HEK293 (cell line): Measurements from ENCODE around the gene ABCA5.

Experiments used
- CTCF ChIA-PET: fragments of 350-600 bp; formaldehyde crosslinking; extraction: SDS; loops from one replicate; lab custom pipeline; 2021; ENCODE audit warnings: antibody characterized with exemption; lab: Yijun Ruan, JAX
- POLR2A ChIA-PET: fragments of 300-600 bp; formaldehyde crosslinking; extraction: SDS; loops from one replicate; lab custom pipeline; 2020; ENCODE audit warnings: antibody characterized with exemption, inconsistent platforms; lab: Yijun Ruan, JAX
- H3K27ac ChIP-seq: fragments of 200-500 bp; sonication (Bioruptor generic); 2 replicates; pipeline ENCODE4 v1.5.1; 2014; ENCODE audit warnings: low read depth, low read length, control low read depth, inconsistent platforms; ENCODE audit errors: extremely low read depth
- H3K36me3 ChIP-seq, 2 experiments: fragments of 200-500 bp in 1 of 2; sonication (Bioruptor generic) in 1 of 2; 1 replicate in 1 of 2; 2 replicates in 1 of 2; pipeline ENCODE4 v1.5.1; 2014 to 2017; ENCODE audit warnings: inconsistent platforms in 2 of 2, low read length in 2 of 2; ENCODE audit not compliant: control insufficient read depth in 2 of 2, insufficient read depth in 1 of 2
- H3K4me1 ChIP-seq: fragments of 200-500 bp; sonication (Bioruptor generic); 2 replicates; pipeline ENCODE4 v1.5.1; 2014; ENCODE audit warnings: mild to moderate bottlenecking, low read length, inconsistent platforms; ENCODE audit not compliant: control insufficient read depth, insufficient read depth
- H3K4me3 ChIP-seq: 2 replicates; pipeline ENCODE4 v1.5.1; 2011; ENCODE audit warnings: low read depth, mild to moderate bottlenecking, control low read depth, low read length, moderate library complexity
- H3K9me3 ChIP-seq: fragments of 200-500 bp; sonication (Bioruptor generic); 2 replicates; pipeline ENCODE4 v1.5.1; 2014; ENCODE audit warnings: low read depth, low read length, inconsistent platforms; ENCODE audit not compliant: control insufficient read depth, insufficient read depth
- BCL6B ChIP-seq: fragments of 450-650 bp; formaldehyde crosslinking; IDR thresholded peaks from 2 replicates; pipeline ENCODE4 v1.5.1; 2017; ENCODE audit warnings: missing biosample characterization, missing genetic modification characterization
- FEZF1 ChIP-seq: fragments of 450-650 bp; formaldehyde crosslinking; IDR thresholded peaks from 2 replicates; pipeline ENCODE4 v1.5.1; 2016; ENCODE audit warnings: missing biosample characterization, missing genetic modification characterization
- GLI2 ChIP-seq: fragments of 450-650 bp; formaldehyde crosslinking; IDR thresholded peaks from 2 replicates; pipeline ENCODE4; 2017; ENCODE audit warnings: missing biosample characterization, missing genetic modification characterization, low read depth, borderline replicate concordance
- HOXD13 ChIP-seq: sonication (generic); formaldehyde crosslinking; IDR thresholded peaks from 2 replicates; pipeline ENCODE4 v1.8.0; 2022; ENCODE audit warnings: missing genetic modification reagents, borderline replicate concordance
- MEIS1 ChIP-seq: sonication (generic); formaldehyde crosslinking; IDR thresholded peaks from 2 replicates; pipeline ENCODE4 v1.8.1; 2022; ENCODE audit warnings: missing genetic modification reagents, mild to moderate bottlenecking, borderline replicate concordance
- PRDM1 ChIP-seq: fragments of 450-650 bp; formaldehyde crosslinking; IDR thresholded peaks from 2 replicates; pipeline ENCODE4; 2016; ENCODE audit warnings: missing biosample characterization, missing genetic modification characterization
- SCRT1 ChIP-seq: fragments of 450-650 bp; formaldehyde crosslinking; IDR thresholded peaks from 2 replicates; pipeline ENCODE4 v1.5.1; 2016; ENCODE audit warnings: missing biosample characterization, missing genetic modification characterization, borderline replicate concordance
- YY2 ChIP-seq: fragments of 450-650 bp; formaldehyde crosslinking; IDR thresholded peaks from 2 replicates; pipeline ENCODE4 v1.5.1; 2016; ENCODE audit warnings: missing biosample characterization, missing genetic modification characterization
- ZNF155 ChIP-seq: fragments of 450-650 bp; formaldehyde crosslinking; IDR thresholded peaks from 2 replicates; pipeline ENCODE4 v1.5.1; 2016; ENCODE audit warnings: missing biosample characterization, missing genetic modification characterization
- ZNF169 ChIP-seq: fragments of 450-650 bp; formaldehyde crosslinking; IDR thresholded peaks from 2 replicates; pipeline ENCODE4 v1.5.1; 2016; ENCODE audit warnings: missing biosample characterization, missing genetic modification characterization
- ZNF184 ChIP-seq: fragments of 450-650 bp; IDR thresholded peaks from 2 replicates; pipeline ENCODE4 v1.5.1; 2018; ENCODE audit warnings: missing biosample characterization, mild to moderate bottlenecking, missing genetic modification characterization
- ZNF324 ChIP-seq: fragments of 450-650 bp; formaldehyde crosslinking; IDR thresholded peaks from 2 replicates; pipeline ENCODE4 v1.5.1; 2016; ENCODE audit warnings: missing biosample characterization, missing genetic modification characterization
- ZNF354C ChIP-seq: fragments of 450-650 bp; formaldehyde crosslinking; IDR thresholded peaks from 2 replicates; pipeline ENCODE4 v1.5.1; 2016; ENCODE audit warnings: missing biosample characterization, missing genetic modification characterization, low read depth, borderline replicate concordance
- ZNF394 ChIP-seq: fragments of 450-650 bp; formaldehyde crosslinking; IDR thresholded peaks from 2 replicates; pipeline ENCODE4 v1.5.1; 2016; ENCODE audit warnings: missing biosample characterization, missing genetic modification characterization, mild to moderate bottlenecking, moderate library complexity, borderline replicate concordance
- ZNF585B ChIP-seq: fragments of 450-650 bp; formaldehyde crosslinking; IDR thresholded peaks from 2 replicates; pipeline ENCODE4 v1.5.1; 2016; ENCODE audit warnings: missing biosample characterization, missing genetic modification characterization
- ZNF626 ChIP-seq: fragments of 450-650 bp; sonication (Bioruptor Pico); formaldehyde crosslinking; IDR thresholded peaks from 2 replicates; pipeline ENCODE4 v1.5.1; 2018; ENCODE audit warnings: missing biosample characterization, missing genetic modification characterization, inconsistent platforms
- ZNF660 ChIP-seq: fragments of 450-650 bp; IDR thresholded peaks from 2 replicates; pipeline ENCODE4 v1.5.1; 2018; ENCODE audit warnings: missing biosample characterization, mild to moderate bottlenecking, missing genetic modification characterization
- ZNF747 ChIP-seq: fragments of 450-650 bp; formaldehyde crosslinking; IDR thresholded peaks from 2 replicates; pipeline ENCODE4 v1.5.1; 2016; ENCODE audit warnings: missing biosample characterization, missing genetic modification characterization
- TF ChIP-seq, protein P1 (sequence below): fragments of 450-650 bp; formaldehyde crosslinking; IDR thresholded peaks from 2 replicates; pipeline ENCODE4 v1.5.1; 2016; ENCODE audit warnings: missing biosample characterization, missing genetic modification characterization
- TF ChIP-seq, protein P2 (sequence below): fragments of 450-650 bp; formaldehyde crosslinking; IDR thresholded peaks from 2 replicates; pipeline ENCODE4 v1.5.1; 2017; ENCODE audit warnings: missing biosample characterization, missing genetic modification characterization
- TF ChIP-seq, protein P3 (sequence below): fragments of 450-650 bp; formaldehyde crosslinking; optimal IDR thresholded peaks from 2 replicates; pipeline ENCODE3; 2016; ENCODE audit warnings: missing biosample characterization, mild to moderate bottlenecking, missing genetic modification characterization

The ABCA5 gene

DNA sequence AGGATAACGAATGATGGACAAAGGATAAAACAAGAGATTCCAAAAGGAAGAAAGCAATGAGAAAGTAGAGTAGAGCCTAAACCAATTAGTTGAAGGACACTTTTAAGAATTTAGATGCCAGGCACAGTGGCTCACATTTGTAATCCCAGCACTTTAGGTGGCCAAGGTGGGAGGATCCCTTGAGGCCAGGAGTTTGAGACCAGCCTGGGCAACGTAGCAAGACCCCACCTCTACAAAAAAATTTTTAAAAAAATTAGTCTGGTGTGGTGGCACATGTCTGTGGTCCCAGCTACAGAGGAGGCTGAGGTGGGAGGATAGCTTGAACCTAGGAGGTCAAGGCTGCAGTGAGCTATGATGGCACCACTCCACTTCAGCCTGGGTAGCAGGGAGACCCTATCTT is 118.3 kb downstream of the ABCA5 start:
- H3K4me1 ChIP-seq: no peaks in the 10 kb centered on the region
- H3K36me3 ChIP-seq: no peaks in the 10 kb centered on the region
- no peak overlapping the region for H3K4me3 ChIP-seq
- no peaks in the 10 kb centered on the region for H3K9me3 ChIP-seq
- H3K27ac ChIP-seq: no peak overlapping the region
- ChIA-PET POLR2A (no interaction called here), CTCF (no interaction called here)
- TF ChIP-seq GLI2 (tag by site-specific recombination): no peak
- no peak for TF ChIP-seq ZNF354C (tag by site-specific recombination)
- TF ChIP-seq BCL6B (tag by site-specific recombination): no peak
- TF ChIP-seq ZNF585B (tag by site-specific recombination): no peak
- TF ChIP-seq ZNF626: no peak
- no peak for TF ChIP-seq PRDM1
- no peak for TF ChIP-seq ZNF184 (tag by site-specific recombination)
- TF ChIP-seq, protein P1, sequence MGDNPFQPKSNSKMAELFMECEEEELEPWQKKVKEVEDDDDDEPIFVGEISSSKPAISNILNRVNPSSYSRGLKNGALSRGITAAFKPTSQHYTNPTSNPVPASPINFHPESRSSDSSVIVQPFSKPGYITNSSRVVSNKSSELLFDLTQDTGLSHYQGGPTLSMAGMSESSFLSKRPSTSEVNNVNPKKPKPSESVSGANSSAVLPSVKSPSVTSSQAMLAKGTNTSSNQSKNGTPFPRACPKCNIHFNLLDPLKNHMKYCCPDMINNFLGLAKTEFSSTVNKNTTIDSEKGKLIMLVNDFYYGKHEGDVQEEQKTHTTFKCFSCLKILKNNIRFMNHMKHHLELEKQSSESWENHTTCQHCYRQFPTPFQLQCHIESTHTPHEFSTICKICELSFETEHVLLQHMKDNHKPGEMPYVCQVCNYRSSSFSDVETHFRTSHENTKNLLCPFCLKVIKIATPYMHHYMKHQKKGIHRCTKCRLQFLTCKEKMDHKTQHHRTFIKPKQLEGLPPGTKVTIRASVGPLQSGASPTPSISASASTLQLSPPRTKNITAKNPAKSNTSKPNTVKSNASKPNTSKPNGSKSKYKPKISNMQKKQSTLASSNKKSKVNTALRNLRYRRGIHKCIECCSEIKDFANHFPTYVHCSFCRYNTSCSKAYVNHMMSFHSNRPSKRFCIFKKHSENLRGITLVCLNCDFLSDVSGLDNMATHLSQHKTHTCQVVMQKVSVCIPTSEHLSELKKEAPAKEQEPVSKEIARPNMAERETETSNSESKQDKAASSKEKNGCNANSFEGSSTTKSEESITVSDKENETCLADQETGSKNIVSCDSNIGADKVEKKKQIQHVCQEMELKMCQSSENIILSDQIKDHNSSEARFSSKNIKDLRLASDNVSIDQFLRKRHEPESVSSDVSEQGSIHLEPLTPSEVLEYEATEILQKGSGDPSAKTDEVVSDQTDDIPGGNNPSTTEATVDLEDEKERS (tag by site-specific recombination): no peak
- no peak for TF ChIP-seq HOXD13 (CRISPR knock-in tag)
- no peak for TF ChIP-seq YY2 (tag by site-specific recombination)
- no peak for TF ChIP-seq ZNF394 (tag by site-specific recombination)
- TF ChIP-seq ZNF660: no peak

DNA sequence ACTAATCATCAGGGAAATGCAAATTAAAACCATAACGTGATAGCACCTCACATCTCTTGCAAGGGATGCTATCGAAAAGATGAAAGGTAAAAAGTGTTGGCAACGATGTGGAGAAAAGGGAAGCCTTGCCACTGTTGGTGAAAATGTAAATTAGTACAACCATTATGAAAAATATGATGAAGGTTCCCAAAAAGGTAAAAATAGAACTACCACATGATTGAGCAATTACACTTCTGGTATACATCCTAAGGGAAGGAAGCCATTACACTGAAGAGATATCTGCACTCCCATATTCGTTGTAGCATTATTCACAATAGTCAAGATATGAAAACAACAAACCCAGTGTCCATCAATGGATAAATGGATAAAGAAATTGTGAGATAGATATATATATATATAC is 119.8 kb downstream of the ABCA5 start:
- Histone ChIP-seq H3K36me3 (no peaks in the 10 kb centered on the region), H3K9me3 (no peaks in the 10 kb centered on the region), H3K4me3 (no peak overlapping the region), H3K4me1 (no peaks in the 10 kb centered on the region), H3K27ac (no peak overlapping the region)
- ChIA-PET CTCF (no interaction called here), POLR2A (no interaction called here)
- TF ChIP-seq ZNF324 (tag by site-specific recombination) (no peak), MEIS1 (CRISPR knock-in tag) (no peak), ZNF169 (tag by site-specific recombination) (no peak), ZNF155 (tag by site-specific recombination) (no peak), FEZF1 (no peak), SCRT1 (no peak), YY2 (tag by site-specific recombination) (no peak), ZNF747 (tag by site-specific recombination) (no peak)
- TF ChIP-seq, protein P2, sequence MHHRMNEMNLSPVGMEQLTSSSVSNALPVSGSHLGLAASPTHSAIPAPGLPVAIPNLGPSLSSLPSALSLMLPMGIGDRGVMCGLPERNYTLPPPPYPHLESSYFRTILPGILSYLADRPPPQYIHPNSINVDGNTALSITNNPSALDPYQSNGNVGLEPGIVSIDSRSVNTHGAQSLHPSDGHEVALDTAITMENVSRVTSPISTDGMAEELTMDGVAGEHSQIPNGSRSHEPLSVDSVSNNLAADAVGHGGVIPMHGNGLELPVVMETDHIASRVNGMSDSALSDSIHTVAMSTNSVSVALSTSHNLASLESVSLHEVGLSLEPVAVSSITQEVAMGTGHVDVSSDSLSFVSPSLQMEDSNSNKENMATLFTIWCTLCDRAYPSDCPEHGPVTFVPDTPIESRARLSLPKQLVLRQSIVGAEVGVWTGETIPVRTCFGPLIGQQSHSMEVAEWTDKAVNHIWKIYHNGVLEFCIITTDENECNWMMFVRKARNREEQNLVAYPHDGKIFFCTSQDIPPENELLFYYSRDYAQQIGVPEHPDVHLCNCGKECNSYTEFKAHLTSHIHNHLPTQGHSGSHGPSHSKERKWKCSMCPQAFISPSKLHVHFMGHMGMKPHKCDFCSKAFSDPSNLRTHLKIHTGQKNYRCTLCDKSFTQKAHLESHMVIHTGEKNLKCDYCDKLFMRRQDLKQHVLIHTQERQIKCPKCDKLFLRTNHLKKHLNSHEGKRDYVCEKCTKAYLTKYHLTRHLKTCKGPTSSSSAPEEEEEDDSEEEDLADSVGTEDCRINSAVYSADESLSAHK: no peak
- TF ChIP-seq, protein P3, sequence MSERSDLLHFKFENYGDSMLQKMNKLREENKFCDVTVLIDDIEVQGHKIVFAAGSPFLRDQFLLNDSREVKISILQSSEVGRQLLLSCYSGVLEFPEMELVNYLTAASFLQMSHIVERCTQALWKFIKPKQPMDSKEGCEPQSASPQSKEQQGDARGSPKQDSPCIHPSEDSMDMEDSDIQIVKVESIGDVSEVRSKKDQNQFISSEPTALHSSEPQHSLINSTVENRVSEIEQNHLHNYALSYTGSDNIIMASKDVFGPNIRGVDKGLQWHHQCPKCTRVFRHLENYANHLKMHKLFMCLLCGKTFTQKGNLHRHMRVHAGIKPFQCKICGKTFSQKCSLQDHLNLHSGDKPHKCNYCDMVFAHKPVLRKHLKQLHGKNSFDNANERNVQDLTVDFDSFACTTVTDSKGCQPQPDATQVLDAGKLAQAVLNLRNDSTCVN (tag by site-specific recombination): no peak
